ENCODE results near the gene DNAAF9.
A peak's percentile ranks its signal among the peaks of the same experiment; 100 is the strongest.

DNA sequence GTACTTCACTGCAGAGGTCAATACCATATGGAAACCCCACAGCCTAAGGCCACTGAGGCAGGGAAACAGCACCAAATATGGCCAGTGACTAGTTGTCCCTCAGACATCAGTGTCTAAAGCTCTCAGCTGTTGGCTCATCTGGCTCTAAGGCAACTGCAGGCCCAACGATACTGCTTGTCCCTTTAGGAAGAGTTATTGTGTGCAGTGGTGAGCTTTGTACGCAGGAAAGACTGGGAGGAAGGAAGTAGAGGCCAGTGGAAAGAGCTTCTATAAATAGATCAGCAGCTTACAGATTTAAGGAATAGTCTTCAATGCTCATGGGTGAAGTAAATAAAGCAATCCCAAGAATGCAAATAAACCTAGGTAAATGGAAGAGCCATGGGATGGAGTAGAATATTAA, 29.3 kb downstream of the DNAAF9 start:
- TF ChIP-seq, protein P1, sequence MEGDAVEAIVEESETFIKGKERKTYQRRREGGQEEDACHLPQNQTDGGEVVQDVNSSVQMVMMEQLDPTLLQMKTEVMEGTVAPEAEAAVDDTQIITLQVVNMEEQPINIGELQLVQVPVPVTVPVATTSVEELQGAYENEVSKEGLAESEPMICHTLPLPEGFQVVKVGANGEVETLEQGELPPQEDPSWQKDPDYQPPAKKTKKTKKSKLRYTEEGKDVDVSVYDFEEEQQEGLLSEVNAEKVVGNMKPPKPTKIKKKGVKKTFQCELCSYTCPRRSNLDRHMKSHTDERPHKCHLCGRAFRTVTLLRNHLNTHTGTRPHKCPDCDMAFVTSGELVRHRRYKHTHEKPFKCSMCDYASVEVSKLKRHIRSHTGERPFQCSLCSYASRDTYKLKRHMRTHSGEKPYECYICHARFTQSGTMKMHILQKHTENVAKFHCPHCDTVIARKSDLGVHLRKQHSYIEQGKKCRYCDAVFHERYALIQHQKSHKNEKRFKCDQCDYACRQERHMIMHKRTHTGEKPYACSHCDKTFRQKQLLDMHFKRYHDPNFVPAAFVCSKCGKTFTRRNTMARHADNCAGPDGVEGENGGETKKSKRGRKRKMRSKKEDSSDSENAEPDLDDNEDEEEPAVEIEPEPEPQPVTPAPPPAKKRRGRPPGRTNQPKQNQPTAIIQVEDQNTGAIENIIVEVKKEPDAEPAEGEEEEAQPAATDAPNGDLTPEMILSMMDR (IDR thresholded peaks at IDR 0.05) = no peak
- TF ChIP-seq EP300 (IDR thresholded peaks at IDR 0.05) (peak in 1 of 2 donors; percentile 13), POLR2A (IDR thresholded peaks at IDR 0.05) (no peak)
